AG09319 (cell line): Measurements from ENCODE around the gene RPS14.

Experiments
- DNase-seq: peaks from one replicate; pipeline ENCODE4 v3.0.0-alpha.2; 2010; ENCODE audit warnings: low read depth; ENCODE audit errors: extremely low read depth
- TF ChIP-seq, protein P1 (sequence below): IDR thresholded peaks from 2 replicates; pipeline ENCODE4 v1.5.1; 2011; ENCODE audit warnings: low read depth, mild to moderate bottlenecking, inconsistent platforms, low read length, moderate library complexity

The RPS14 gene

DNA sequence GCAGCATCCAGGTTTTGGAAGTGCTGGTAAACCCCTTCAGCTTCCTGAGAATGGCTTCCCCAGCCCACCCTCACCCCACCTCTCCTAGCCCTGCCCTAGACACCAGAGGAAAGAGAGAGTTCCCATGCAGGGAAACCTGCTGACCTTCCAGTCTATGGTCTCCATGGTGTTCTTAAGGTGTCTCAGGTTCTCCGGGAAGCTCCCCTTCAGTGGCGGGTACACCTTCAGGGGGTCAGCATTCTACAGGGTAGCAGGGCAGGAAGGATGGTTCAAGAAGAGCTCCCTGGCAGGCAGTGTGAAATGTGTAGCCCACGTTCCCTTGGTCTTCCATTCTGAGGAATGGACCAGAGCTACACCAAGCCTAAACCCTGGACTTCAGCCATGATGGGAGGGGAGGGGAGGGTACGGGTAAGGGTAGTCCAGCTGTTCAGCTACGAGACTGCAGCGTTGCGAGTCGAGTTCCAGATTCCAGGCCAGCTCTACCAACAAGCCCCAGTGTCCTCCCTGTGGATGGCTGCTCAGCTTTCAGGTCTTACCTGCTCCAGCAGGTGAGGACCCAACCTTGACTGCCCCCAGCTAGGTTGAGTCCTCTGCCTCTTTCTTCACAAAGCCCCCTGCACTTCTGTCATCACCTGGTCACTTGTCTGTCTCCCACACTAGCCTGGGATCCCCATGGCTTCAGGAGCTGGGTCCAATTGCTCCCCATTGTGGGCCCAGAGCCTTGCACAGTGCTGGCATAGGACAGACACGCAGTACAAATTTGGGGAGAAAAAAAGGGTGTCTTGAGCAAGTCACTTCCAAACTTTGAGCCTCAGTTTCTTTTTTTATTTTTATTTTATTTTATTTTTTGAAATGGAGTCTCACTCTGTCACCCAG lies 44.4 kb downstream of the RPS14 start:
- TF ChIP-seq, protein P1, sequence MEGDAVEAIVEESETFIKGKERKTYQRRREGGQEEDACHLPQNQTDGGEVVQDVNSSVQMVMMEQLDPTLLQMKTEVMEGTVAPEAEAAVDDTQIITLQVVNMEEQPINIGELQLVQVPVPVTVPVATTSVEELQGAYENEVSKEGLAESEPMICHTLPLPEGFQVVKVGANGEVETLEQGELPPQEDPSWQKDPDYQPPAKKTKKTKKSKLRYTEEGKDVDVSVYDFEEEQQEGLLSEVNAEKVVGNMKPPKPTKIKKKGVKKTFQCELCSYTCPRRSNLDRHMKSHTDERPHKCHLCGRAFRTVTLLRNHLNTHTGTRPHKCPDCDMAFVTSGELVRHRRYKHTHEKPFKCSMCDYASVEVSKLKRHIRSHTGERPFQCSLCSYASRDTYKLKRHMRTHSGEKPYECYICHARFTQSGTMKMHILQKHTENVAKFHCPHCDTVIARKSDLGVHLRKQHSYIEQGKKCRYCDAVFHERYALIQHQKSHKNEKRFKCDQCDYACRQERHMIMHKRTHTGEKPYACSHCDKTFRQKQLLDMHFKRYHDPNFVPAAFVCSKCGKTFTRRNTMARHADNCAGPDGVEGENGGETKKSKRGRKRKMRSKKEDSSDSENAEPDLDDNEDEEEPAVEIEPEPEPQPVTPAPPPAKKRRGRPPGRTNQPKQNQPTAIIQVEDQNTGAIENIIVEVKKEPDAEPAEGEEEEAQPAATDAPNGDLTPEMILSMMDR, result no peak
- DNase-seq, result no peak

DNA sequence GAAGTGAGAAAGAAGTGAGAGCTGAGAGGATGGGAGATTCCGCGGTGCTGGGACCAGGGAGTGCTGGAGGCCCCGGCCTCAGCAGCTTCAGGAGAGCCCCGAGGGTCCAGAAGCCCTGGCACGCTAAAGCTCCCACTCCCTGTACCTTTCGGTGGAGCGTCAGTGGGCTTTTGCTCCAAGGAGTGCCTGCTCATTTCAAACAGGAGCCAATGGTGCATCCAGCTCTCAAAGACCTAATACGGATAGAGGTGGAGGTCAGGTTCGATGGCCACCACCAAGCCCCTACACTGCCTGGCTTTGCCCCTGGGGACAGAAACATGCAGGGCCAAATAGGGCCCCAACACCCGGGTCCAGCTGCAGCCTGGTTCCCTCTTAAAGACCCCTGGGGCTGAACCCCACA lies 45.0 kb downstream of the RPS14 start:
- TF ChIP-seq, protein P1, result no peak
- DNase-seq, result no peak

DNA sequence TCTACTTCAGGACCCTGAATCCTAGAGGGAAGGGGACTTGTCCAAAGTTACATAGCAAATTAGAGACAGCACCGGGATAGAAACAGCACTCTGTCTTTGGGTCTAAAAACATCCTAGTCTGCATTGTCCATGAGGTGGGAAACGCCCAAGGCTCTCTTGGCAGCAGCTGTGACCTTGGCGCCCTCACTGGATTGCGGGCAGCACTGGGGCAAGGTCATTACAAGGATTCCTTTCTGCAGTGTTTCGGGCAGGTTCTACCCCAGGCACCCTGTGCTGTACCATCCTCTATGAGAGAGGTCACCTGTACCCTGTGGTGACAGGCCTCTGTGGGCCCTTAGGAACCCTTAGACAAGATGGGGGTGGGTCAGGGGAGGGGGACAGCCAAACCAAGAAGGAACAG lies 45.4 kb downstream of the RPS14 start:
- TF ChIP-seq, protein P1, result no peak

DNA sequence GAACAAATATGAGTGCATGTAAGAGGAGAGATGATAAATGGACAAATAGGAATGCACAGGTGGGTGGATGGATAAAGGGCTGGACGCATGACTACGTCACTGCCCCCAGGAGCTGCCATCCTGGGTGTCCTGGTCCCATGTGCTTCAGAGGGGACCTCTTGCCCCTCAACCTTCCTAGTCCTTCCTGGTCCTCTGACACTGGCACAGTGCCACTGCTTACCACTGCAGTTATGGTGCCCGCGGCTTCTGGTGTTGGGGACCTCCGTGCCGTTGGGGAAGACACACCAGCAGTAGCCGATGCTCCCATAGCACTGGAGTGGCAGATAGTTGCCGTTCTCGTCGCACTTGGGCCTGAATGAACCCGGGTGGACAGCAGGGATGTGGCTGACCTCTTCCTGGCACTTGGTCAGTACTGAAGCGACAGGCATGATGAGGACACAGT lies 46.6 kb downstream of the RPS14 start:
- DNase-seq, result no peak
- TF ChIP-seq, protein P1, result no peak

More for the DNA sequence above, 45.4 kb downstream of the RPS14 start:
- DNase-seq, result no peak

DNA sequence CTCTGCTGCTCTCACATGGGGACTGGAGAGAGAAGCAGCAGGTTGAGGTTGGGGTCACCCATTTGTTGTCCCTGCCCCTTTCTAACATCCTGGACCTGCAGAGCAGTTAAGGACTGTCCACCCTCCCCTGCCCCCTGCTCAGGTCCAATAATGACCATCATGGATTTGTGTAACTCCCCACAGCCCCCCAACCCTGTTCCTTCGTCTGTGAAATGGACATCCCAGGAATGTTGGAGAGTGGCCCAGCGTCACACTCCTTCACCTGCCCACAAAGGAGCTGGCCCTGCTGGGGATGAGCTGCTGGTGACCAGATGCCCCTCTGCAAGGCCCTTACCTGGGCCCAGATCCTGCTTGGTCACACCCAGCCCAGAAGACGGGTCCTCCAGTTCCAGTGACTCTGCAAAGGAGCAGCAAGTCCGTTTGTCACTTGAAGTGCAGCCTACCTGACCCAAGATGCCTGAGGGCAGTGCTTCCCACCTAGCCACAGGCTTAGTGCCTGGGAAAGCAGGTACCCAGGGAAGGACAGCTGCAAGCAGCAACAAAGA lies 47.2 kb downstream of the RPS14 start:
- no peak for DNase-seq
- TF ChIP-seq, protein P1, result no peak

DNA sequence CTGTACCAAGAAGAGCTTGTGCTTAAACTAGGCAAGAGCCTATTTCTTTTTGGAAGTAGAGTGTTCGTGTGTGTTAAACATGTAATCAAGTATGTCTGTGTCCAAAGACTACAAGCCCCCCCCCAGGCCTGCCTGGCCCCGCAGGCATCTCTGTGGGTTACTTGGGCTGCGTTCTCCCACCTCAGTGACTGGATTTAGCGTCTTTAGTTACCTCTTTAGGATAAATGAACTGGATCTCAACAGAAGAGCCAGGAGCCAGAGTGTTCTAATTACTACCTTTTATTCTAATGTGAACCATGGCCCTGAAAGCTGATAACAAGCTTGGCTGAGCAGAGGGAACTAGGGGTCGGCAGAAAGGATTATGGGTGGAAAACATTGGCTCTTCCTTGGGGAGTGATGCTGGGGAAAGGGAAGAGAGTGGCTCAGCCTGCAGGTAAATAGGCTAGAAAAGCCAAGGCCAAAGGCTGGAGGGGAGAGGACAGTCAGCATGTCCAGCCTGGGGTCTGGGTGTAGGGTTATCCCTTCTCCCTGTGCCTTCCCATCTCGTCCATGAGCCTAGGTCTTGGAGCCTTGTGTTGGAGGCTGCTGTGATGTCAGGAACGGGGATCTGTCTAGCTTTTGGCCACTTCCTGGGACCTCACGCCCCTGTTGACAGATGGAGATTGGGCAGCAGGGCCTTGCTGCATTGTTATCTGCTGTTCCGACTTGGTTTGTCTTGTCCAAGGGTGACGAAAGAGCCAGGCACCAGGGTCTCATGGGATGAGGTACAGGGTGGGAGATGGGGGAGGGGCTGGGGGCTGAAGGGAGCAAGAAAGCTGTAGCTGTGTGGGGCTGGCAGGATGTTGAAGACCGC lies 47.9 kb downstream of the RPS14 start:
- DNase-seq, result no peak
- TF ChIP-seq, protein P1, result no peak

DNA sequence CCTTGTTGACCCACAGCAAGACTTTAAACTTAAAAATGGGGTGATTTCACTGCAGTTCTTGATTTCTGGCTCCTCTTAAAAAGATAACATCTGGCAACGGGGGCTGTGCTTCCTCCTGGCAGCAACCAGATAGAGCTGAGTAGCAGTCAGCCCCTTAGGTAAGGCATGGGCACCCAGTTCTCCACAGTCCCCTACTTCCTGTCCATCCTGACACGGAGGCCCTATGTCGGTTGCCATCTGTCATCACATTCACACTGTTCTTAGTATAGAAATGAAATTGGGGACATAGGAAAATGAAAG lies 48.5 kb downstream of the RPS14 start:
- TF ChIP-seq, protein P1, result no peak
- DNase-seq, result no peak
